Measurements from ENCODE around the gene DDX20.
A peak's percentile ranks its signal among the peaks of the same experiment; 100 is the strongest.

The DDX20 gene

GRCh38 chr1:111736548-111737215, 19.0 kb upstream of the DDX20 start:
- no peak for TF ChIP-seq RAD21 (IDR thresholded peaks at IDR 0.05; ENCODE audit: low read depth)
- TF ChIP-seq MAX (IDR thresholded peaks at IDR 0.05), result no peak
- TF ChIP-seq, protein P1, sequence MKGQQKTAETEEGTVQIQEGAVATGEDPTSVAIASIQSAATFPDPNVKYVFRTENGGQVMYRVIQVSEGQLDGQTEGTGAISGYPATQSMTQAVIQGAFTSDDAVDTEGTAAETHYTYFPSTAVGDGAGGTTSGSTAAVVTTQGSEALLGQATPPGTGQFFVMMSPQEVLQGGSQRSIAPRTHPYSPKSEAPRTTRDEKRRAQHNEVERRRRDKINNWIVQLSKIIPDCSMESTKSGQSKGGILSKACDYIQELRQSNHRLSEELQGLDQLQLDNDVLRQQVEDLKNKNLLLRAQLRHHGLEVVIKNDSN (IDR thresholded peaks at IDR 0.05), result no peak
- TF ChIP-seq CEBPB (IDR thresholded peaks at IDR 0.05), result no peak
- no peak for TF ChIP-seq TCF12 (IDR thresholded peaks at IDR 0.05; ENCODE audit: low read depth)

DNA sequence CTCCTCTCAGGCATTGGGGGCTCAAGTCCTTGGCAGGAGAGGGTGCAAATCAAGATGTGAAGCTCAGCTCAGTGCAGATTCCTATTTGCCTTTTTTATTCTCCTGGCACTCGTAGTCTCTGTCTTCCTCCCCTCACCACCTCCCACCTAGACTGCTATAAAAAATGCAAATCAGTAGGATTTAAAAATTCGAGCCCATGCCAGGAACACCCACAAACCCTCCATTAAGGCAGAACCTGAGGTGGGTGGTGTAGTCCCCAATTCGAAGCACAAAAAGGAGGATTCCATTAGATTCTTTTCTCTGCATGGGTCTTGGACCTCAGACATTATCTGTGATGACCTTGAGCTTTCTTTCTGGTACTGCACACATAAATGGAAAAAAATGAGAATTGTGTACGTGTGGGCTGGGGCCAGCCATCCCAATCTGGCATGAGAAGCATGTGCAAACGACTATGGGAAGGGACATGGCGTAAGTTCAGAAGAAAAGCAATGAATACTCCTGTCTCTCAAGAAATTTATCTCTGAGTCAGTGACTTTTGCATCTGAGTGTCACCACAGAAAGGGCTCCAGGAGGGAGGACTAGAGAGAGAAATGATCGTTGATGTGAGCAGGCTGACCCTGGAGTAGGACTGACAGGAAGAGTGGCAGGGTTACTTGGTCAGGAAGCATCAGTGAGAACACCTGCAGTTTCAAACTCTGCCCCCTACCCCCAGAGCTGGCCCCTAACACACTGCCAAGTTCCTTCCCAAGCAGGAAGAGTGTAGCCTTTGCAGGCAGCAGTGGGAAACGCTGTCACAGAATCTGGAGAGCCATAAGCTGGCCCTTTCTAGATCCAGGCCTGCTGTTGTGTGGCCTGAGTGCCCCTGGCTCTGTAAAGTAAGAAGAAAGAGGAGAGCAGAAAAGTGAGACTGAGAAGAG, 18.2 kb upstream of the DDX20 start:
- no peak for TF ChIP-seq RAD21 (IDR thresholded peaks at IDR 0.05; ENCODE audit: low read depth)
- TF ChIP-seq EGR1 (IDR thresholded peaks at IDR 0.05), result no peak
- no peak for TF ChIP-seq TEAD4 (IDR thresholded peaks at IDR 0.05)
- TF ChIP-seq MAX (IDR thresholded peaks at IDR 0.05), result no peak
- no peak for TF ChIP-seq TAF1 (IDR thresholded peaks at IDR 0.05; ENCODE audit: low read depth)
- no peak for TF ChIP-seq YY1 (IDR thresholded peaks at IDR 0.05; ENCODE audit: low read depth)

DNA sequence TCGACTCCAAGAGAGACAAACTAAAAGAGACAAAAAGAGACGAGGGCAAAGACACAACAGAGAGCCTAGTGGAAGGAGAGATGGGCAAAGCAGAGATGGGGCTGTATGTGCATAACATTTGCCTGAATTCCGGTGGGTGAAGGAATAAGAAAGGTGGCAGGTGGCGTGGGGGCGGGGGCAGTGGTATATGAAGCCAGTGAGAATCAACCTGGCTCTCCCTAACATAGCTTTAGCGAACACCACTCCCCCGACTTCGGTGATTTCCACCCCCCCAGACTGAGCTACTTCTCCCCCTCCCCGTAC, 17.6 kb upstream of the DDX20 start:
- TF ChIP-seq EP300 (IDR thresholded peaks at IDR 0.05; ENCODE audit: borderline replicate concordance), result no peak
- TF ChIP-seq ZBTB7A (IDR thresholded peaks at IDR 0.05; ENCODE audit: low read depth), result peak; percentile 62; the same call in 1 of the 2 replicates

DNA sequence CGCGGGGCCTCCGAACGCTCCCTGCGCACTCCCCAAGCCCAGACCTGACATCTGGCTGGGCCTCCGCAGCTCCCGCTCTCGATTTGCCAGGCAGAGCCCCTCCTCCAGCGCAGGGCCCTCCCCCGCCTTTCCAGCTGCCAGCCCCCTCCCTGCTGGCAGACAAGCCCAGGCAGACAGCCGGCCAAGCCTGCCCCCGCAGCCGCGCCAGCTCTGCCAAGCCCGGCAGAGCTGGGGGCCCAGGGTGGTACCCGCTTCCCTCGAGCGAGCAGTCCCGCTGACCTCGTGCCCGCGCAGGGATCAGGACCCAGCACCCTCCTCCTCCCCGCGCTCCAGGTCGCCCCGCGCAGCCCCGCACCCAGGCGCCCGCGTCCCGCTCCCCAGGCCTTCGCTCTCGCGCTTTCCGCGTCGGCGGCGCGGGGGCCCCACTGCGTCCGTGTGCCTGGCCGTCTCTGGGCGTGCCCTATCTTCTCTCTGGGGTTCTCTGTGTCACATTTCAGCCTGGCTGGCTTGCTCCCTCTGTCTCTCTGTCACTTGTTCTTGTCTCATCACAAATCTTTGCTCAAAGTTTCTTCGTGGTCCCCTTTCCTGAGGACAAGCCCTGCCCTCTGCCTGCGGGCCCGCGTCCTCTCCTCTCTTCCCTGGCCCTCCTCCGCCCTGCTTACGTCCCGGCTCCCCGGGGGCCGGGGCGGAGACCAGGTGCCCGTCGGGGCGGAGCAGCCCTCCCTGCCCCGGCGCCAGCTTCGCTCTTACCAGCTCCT, 17.1 kb upstream of the DDX20 start:
- TF ChIP-seq ZBTB7A (IDR thresholded peaks at IDR 0.05; ENCODE audit: low read depth) (no peak), NFIC (IDR thresholded peaks at IDR 0.05) (peak; percentile 24; the same call in 1 of the 2 replicates), MAX (IDR thresholded peaks at IDR 0.05) (peak; percentile 52; the same call in 1 of the 2 replicates), CEBPB (IDR thresholded peaks at IDR 0.05) (no peak), YY1 (IDR thresholded peaks at IDR 0.05; ENCODE audit: low read depth) (no peak), CREB1 (IDR thresholded peaks at IDR 0.05; ENCODE audit: low read depth) (no peak), EP300 (IDR thresholded peaks at IDR 0.05; ENCODE audit: borderline replicate concordance) (0 out of 2 replicates have a peak, but pooled peaks have one; percentile 22), TEAD4 (IDR thresholded peaks at IDR 0.05) (no peak), FOXM1 (IDR thresholded peaks at IDR 0.05; ENCODE audit: borderline replicate concordance, low read depth) (no peak), RAD21 (IDR thresholded peaks at IDR 0.05; ENCODE audit: low read depth) (no peak), EGR1 (IDR thresholded peaks at IDR 0.05) (peak; percentile 40; the same call in 1 of the 2 replicates), TCF12 (IDR thresholded peaks at IDR 0.05; ENCODE audit: low read depth) (peak; percentile 63; the same call in 1 of the 2 replicates), TAF1 (IDR thresholded peaks at IDR 0.05; ENCODE audit: low read depth) (no peak; the same call in 1 of the 2 replicates)
- TF ChIP-seq, protein P1 (IDR thresholded peaks at IDR 0.05), result no peak
- TF ChIP-seq, protein P2, sequence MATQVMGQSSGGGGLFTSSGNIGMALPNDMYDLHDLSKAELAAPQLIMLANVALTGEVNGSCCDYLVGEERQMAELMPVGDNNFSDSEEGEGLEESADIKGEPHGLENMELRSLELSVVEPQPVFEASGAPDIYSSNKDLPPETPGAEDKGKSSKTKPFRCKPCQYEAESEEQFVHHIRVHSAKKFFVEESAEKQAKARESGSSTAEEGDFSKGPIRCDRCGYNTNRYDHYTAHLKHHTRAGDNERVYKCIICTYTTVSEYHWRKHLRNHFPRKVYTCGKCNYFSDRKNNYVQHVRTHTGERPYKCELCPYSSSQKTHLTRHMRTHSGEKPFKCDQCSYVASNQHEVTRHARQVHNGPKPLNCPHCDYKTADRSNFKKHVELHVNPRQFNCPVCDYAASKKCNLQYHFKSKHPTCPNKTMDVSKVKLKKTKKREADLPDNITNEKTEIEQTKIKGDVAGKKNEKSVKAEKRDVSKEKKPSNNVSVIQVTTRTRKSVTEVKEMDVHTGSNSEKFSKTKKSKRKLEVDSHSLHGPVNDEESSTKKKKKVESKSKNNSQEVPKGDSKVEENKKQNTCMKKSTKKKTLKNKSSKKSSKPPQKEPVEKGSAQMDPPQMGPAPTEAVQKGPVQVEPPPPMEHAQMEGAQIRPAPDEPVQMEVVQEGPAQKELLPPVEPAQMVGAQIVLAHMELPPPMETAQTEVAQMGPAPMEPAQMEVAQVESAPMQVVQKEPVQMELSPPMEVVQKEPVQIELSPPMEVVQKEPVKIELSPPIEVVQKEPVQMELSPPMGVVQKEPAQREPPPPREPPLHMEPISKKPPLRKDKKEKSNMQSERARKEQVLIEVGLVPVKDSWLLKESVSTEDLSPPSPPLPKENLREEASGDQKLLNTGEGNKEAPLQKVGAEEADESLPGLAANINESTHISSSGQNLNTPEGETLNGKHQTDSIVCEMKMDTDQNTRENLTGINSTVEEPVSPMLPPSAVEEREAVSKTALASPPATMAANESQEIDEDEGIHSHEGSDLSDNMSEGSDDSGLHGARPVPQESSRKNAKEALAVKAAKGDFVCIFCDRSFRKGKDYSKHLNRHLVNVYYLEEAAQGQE (IDR thresholded peaks at IDR 0.05; ENCODE audit: low read depth), result no peak

DNA sequence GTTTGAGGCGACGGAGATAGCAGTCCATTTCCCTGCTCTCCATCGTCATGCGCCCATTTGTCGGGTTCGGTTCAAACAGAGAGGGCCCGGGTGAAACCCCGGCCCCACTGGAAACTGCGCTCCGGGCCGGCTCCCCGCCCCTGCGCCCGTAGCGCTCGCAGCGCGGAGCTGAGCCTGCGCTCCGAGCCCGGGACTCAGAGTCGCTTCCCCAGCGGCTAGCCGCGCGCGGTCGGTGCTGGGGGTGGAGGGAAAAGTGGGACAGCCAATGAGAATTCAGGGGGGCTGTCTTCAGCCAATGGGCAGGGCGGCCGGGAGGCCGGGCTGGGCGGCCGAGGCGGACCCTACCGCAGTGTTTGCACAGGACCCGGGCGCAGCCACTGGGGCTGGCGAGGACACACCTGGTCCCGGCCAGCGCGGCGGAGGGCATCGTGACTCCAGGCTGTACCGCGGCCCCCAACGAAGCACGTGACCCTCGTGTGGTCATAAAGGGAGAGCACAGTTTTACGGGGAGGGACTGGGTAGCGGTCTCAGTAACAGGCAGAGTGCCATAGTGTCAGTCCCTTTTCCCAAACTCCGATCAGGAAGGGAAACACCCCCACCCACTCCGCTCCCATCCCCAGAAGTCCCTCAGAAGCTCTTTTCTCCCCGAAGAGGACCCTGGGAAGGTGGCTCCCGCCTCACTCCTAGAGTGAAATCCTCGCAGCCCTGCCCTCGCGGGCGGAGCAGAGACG, 16.3 kb upstream of the DDX20 start, which contains the start of gene INKA2:
TSS of gene INKA2 (minus strand) at position 202 of the 731 bp plus-strand sequence. CDS start at position 49, 153 bp downstream.
- no peak for TF ChIP-seq RAD21 (IDR thresholded peaks at IDR 0.05; ENCODE audit: low read depth)
- TF ChIP-seq ZBTB7A (IDR thresholded peaks at IDR 0.05; ENCODE audit: low read depth), result 0 out of 2 replicates have a peak, but pooled peaks have one; percentile 5
- TF ChIP-seq YY1 (IDR thresholded peaks at IDR 0.05; ENCODE audit: low read depth), result no peak
- no peak for TF ChIP-seq EP300 (IDR thresholded peaks at IDR 0.05; ENCODE audit: borderline replicate concordance)
- TF ChIP-seq CREB1 (IDR thresholded peaks at IDR 0.05; ENCODE audit: low read depth), result no peak
- TF ChIP-seq, protein P1 (IDR thresholded peaks at IDR 0.05), result peak; percentile 83
- TF ChIP-seq FOXM1 (IDR thresholded peaks at IDR 0.05; ENCODE audit: borderline replicate concordance, low read depth), result no peak
- no peak for TF ChIP-seq TEAD4 (IDR thresholded peaks at IDR 0.05)
- TF ChIP-seq, protein P2 (IDR thresholded peaks at IDR 0.05; ENCODE audit: low read depth), result no peak
- TF ChIP-seq EGR1 (IDR thresholded peaks at IDR 0.05), result no peak
- TF ChIP-seq TCF12 (IDR thresholded peaks at IDR 0.05; ENCODE audit: low read depth), result 0 out of 2 replicates have a peak, but pooled peaks have one; percentile 12
- TF ChIP-seq MAX (IDR thresholded peaks at IDR 0.05), result peak; percentile 89
- TF ChIP-seq CEBPB (IDR thresholded peaks at IDR 0.05), result no peak
- no peak for TF ChIP-seq NFIC (IDR thresholded peaks at IDR 0.05)
- no peak for TF ChIP-seq TAF1 (IDR thresholded peaks at IDR 0.05; ENCODE audit: low read depth)
